Stimulated activated CD8-positive, alpha-beta memory T cell treated with anti-CD3 and anti-CD28 coated beads, Interleukin-15, amount 100 ng/mL, for 1 hour (primary cell): ENCODE data around the gene OR5M8.

Source experiments
- DNase-seq: peaks from one replicate; pipeline ENCODE4 v3.0.0-alpha.2; 2020; ENCODE audit warnings: low read depth

OR5M8 gene

DNA sequence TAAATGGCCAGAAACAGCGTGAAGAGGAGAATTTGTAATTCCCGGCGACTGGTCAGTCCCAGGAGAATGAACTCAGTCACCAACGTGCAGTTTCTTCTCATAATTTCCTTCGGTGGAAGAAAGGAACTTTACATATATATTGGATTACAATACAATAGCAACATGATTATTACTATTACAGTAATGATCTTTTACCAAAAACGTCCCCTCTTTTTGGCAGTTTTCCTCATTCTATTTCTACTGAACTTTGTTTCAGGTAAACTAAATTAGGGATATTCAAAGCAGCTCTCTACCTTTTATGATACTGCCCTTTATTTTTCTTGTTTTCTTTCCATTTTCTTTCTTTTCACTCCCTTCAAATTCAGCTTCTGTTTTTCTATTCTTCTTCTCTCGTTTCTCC is at the start of gene OR5M8:
TSS of gene OR5M8 (minus strand) at position 101 of the 400 bp plus-strand sequence. CDS start at position 101, 0 bp downstream.
- DNase-seq, result no peak

DNA sequence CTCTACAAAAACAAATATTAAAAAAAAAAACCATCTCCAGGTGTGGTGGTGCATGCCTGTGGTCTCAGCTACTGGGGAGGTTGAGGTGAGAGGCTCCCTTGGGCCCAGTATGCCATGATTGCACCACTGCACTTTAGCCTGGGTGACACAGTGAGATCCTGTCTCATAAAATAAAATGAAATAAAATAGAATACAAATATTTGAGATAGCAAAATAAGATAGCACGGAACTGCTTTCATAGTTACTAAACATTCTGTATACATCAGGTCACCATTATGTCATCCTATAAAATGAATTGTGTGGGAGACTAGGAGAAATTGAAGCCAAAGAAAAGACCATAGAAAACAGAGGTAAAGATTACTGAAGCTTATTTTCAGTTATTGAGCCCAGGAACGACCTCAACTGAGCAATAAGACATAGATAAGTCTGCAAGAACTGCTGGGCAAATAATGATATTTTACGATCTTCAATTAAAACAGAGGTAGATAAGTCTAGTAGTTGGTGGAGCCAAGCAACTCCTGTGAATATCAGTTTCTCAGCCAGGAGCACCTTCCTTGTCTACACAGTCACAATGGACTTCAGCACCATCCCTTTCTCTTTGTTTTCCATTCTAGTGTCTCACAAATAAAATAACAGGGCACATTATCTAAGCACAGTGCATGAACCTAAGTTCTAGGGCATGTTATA is 42.0 kb upstream of the OR5M8 start:
- DNase-seq, result no peak

- DNase-seq, result no peak
These were observed 40.7 kb upstream of the OR5M8 start for GRCh38 chr11:56531856-56532255.

DNA sequence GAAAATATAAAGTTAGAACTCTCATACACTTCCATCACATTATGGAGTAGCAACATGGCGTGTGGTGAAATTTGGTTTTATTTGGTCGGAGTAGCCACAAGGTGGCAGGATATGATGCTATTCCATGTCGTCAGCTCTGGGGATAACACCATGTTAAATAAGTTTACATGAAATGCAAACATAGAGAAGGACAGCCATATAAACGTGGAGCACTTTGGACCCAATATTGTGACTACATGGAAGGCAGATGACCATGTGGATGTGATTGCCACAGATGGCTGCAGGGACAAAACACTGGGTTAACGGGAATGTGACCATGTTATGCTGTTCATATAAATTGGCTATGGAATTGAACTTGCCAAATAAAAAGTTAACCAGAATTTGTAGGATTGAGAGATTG is 30.8 kb upstream of the OR5M8 start:
- no peak for DNase-seq

DNA sequence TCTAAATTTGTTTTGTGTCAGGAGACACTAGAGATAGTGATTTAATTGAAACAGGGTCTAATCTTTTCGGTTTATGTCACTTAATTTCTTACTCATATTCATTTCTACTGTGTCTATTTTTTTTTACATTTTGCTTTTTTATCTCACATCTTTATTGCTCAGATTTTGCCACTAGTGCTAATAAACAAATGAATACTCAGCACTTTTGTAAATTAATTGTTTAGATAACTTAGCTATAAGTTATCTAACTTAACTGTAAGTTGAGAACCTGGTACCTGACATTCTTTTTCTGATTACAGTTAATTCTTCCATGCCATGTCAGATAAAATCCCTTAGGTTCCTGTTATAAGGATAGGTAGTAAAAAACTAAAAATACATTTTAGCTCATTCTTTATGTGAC is 22.1 kb upstream of the OR5M8 start:
- DNase-seq, result no peak

GRCh38 chr11:56509439-56509838 is 18.3 kb upstream of the OR5M8 start:
- no peak for DNase-seq

DNA sequence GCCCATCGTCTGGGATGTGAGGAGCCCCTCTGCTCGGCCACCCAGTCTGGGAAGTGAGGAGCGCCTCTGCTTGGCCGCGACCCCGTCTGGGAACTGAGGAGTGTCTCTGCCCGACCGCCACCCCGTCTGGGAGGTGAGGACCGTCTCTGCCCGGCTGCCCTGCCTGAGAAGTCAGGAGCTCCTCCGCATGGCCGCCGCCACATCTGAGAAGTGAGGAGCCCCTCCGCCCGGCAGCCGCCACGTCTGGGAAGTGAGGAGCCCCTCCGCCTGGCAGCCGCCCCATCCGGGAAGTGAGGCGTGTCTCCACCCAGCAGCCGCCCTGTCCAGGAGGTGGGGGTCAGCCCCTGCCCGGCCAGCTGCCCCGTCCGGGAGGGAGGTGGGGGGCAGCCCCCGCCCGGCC is 5.8 kb upstream of the OR5M8 start:
- DNase-seq, result no peak

GRCh38 chr11:56495117-56495516 is 3.9 kb upstream of the OR5M8 start:
- no peak for DNase-seq

DNA sequence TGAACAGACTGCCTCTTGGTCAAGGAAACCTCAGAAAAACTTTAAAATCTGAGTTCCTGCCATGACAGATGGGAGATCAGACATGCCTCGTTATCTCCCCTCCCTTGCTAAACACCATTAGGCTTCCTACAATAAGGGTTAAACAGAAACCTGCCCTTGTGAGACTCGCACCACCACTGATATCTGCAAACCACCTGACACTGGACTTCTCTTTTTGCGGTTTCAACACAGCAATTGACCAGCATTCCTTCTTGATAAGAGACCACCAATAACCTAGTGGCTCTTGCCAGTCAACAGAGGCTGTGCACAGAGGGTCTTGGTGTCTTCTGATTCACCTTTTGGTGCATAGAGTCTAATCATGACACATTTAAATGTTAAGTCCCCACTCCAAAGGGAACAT is 4.4 kb downstream of the OR5M8 start:
- DNase-seq, result no peak

- DNase-seq, result no peak
These were observed 16.4 kb downstream of the OR5M8 start for GRCh38 chr11:56474729-56475235.

DNA sequence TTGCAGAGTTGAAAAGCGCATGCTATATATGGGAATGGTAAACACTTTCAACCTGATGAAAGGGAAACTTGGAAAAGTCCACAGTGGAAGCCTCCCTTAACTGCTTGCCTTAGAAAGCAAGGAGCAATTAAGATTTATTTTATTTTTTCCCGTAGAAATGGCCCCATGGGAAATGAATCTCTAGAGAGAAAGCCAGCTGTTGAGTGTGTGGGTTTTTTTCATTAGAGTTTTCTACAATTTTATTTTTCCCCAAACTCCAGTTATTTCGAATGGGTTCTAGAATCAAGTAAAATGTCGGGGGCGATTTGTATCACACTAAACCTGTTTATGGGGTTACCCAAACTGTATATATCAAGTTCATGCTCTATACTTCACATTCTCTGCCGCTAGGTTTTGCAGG is 17.9 kb downstream of the OR5M8 start, which contains the start of gene OR5M3:
TSS of gene OR5M3 (minus strand) at position 101 of the 400 bp plus-strand sequence. CDS start 2,855 bp downstream, outside the sequence.
- no peak for DNase-seq

- DNase-seq, result no peak
These were observed 34.1 kb downstream of the OR5M8 start for GRCh38 chr11:56457076-56457475.

DNA sequence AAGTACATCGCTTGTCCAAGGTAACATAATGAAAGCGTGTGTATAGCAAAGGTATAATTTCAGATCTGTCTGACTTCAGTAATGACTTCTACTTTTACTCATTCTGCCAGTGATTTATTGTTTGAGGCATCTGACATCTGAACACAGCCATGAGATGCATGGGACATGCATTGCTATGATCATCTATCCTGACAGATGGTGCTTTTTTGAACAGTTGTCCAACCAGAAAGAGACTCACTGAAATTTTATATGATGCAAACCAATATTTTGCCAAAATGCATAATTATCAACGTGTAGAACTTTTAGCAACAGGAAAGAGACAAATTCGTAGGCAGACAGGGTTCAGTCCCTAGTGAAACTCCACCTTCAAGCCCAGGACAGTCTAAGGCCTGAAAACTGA is 37.6 kb downstream of the OR5M8 start:
- DNase-seq, result no peak
